C4-2B (cell line): ENCODE measurements around the gene SLCO2A1.

Experiments used
- ZFX ChIP-seq: fragments of 450-650 bp; IDR thresholded peaks from 2 replicates; pipeline ENCODE4 v1.6.1; 2017
- TF ChIP-seq, protein P1 (sequence below): fragments of 450-650 bp; conservative IDR thresholded peaks from 2 replicates; pipeline ENCODE4 v1.5.1; 2017; ENCODE audit warnings: mild to moderate bottlenecking

DNA sequence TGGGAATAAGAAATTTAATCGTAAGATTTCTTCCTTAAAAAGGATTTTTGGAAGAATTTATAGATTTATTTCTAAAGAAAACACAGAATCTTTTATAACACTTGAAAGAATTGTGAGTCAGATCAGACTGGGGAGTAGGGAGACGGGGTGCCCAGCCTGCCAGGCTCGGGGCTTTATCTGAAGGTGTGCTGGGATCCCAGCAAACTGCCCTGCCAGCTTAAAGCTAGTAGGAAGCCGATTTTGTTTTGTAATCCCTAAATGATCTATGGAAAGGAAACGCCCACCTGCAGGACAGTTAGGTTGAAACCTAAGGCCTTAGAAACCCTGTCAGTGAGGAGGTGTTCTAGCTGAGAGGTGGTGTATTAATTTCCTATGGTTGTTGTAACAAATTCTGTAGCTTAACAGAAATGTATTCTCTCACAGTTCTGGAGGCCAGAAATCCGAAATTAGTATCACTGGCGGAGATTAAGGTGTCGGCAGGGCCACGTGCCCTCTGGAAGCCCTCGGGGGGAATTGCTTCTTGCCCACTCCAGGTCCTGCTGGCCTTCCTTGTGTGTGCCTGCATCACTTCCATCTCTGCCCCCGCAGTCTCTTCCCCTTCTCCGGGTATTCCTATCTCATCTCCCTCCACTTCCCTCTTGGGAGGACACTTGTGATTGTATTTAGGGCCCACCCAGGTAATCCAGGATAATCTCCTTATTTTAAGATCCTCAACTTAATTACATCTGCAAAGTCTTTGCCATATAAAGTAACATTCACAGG, 114.7 kb downstream of the SLCO2A1 start:
- TF ChIP-seq, protein P1, sequence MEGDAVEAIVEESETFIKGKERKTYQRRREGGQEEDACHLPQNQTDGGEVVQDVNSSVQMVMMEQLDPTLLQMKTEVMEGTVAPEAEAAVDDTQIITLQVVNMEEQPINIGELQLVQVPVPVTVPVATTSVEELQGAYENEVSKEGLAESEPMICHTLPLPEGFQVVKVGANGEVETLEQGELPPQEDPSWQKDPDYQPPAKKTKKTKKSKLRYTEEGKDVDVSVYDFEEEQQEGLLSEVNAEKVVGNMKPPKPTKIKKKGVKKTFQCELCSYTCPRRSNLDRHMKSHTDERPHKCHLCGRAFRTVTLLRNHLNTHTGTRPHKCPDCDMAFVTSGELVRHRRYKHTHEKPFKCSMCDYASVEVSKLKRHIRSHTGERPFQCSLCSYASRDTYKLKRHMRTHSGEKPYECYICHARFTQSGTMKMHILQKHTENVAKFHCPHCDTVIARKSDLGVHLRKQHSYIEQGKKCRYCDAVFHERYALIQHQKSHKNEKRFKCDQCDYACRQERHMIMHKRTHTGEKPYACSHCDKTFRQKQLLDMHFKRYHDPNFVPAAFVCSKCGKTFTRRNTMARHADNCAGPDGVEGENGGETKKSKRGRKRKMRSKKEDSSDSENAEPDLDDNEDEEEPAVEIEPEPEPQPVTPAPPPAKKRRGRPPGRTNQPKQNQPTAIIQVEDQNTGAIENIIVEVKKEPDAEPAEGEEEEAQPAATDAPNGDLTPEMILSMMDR = no peak
- TF ChIP-seq ZFX = no peak
